GM12874 (cell line): Measurements from ENCODE around the gene HMCN1.

Experiments used
- TF ChIP-seq, protein P1 (sequence below): IDR thresholded peaks from 2 replicates; pipeline ENCODE4 v1.5.1; 2011; ENCODE audit warnings: low read depth, mild to moderate bottlenecking, control low read depth, low read length, moderate library complexity; ENCODE audit not compliant: insufficient read depth

Gene HMCN1

DNA sequence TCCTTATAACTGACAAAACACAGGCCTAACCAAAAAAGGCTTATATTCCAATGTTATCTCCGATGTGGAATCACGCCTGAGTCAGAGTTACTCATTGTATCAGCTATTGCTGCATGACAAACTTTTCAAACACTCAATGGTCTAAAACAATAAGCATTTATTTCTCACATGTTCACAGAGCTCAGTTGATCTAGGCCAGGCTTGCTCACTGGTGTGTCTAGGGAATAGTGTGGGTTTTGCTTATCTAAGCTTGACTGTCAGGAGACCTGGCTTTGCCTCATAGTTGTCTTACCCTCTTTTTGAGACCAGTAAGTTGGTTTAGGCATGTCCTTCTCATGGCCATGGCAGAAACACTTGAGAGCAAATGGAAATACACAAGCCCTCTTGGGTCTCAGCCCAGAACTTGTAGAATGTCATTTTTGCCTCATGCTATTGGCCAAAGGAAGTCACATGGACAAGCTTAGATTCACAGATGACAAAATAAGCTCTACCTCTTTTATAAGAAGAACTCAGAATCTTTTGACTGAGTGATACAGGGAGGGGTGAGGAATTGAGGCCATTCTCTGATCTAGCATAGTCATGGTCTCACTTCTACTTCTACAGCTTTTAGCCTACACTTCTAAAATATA is 130.8 kb downstream of the HMCN1 start:
- TF ChIP-seq, protein P1, sequence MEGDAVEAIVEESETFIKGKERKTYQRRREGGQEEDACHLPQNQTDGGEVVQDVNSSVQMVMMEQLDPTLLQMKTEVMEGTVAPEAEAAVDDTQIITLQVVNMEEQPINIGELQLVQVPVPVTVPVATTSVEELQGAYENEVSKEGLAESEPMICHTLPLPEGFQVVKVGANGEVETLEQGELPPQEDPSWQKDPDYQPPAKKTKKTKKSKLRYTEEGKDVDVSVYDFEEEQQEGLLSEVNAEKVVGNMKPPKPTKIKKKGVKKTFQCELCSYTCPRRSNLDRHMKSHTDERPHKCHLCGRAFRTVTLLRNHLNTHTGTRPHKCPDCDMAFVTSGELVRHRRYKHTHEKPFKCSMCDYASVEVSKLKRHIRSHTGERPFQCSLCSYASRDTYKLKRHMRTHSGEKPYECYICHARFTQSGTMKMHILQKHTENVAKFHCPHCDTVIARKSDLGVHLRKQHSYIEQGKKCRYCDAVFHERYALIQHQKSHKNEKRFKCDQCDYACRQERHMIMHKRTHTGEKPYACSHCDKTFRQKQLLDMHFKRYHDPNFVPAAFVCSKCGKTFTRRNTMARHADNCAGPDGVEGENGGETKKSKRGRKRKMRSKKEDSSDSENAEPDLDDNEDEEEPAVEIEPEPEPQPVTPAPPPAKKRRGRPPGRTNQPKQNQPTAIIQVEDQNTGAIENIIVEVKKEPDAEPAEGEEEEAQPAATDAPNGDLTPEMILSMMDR = no peak

DNA sequence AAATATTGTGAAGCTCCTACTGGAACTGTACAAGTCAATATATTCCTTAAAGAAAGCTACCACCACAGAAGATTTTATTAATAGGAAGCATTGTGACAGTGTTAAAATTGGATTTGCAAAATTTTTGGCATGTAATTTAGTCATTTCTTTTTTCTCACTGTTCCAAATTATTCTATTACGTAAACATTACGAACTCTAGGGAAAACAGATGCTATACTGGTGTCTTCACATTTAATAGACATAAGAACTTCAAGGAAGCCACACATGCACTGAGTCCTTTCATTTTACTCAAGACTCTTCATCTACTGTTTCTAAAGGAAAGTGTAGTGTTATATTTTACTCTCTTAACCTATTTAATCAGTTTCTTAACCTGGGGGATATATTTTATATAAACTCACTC is 135.4 kb downstream of the HMCN1 start:
- TF ChIP-seq, protein P1 = no peak

DNA sequence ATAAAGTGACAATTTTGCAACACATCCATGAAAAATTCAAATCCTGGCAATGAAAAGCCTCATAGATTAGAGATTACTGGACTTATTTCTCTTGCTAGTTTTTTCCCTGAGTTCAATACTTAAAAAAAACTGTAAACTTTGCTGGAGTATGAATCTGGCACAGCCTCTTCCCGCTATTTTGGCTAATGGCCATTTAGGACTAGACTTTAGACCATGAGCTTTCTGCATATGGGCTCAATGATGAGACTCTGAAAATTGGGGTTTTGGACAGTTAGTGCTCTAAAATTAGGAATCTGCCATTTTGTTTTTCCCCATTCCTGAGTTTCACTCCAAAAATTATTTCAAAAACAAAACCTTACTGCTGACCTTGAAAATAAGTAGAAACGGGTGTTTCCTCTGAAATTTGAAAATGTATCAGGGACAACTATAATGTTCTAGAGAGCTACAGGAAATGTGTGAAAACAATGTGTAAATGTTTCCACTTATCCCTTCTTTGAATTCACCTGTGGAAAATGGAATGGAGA is 137.5 kb downstream of the HMCN1 start:
- TF ChIP-seq, protein P1 = no peak

DNA sequence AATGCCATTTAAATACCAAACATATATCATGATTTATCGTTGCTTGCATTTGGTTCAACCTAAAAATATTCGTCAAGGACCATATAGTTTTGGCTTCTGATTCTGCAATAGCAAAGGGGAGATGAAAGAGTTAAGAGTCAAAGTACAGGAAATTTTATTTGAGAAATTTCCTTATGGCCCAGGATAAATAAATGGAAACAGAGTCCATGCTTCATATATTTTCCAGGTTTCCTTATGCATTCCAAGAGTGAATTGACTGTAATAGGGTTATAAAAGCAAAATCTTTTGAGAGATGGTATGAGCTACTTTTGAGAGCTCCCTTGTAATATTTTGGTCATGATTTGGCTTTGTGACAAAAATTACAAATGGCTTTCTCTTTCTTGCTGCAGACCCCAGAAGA is 140.1 kb downstream of the HMCN1 start:
- TF ChIP-seq, protein P1 = no peak

DNA sequence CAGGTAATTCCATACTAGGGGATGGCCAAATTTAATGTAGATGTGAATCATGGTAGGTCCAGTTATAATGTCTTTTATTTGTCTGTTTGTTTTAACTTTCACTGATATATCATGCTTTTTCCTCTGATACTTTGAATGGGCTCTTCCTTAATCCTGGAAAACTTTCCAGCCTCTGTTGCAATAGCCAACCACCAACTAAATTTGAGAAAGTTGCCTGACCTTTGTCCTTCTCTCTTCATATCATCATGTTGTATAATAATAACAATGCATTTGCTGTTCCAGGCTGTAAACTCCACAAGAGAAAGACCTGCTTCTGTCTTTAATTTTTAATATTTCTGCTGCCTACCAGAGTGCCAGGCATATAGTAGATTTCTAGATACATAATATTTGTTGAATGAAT is 146.1 kb downstream of the HMCN1 start:
- TF ChIP-seq, protein P1 = no peak

DNA sequence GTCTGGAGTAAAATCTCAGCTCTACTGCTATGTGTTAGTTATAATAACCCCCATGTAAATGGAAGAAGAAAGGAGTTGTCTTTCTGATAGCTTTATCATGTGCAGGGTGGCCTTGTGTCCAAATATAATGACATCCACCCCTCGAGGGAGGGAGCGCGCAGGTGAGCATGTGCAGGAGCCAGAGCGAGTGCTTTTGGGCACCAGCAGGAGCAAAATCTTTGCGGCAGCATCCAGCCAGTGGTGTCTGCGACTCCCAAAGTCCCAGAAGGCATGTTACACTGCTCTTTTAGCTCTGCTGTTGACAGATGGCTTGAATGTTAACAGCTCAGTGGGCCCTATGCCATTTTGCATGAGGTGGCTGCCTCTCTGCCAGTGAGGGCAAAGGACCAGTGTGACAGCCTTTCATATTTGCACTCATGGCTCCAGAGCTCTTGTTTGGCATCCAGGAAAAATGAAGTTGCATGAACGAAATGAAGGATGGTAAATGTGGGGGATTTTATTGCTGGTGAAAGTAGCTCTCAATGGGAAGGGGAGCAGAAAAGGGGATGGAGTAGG is 146.7 kb downstream of the HMCN1 start:
- TF ChIP-seq, protein P1 = no peak

DNA sequence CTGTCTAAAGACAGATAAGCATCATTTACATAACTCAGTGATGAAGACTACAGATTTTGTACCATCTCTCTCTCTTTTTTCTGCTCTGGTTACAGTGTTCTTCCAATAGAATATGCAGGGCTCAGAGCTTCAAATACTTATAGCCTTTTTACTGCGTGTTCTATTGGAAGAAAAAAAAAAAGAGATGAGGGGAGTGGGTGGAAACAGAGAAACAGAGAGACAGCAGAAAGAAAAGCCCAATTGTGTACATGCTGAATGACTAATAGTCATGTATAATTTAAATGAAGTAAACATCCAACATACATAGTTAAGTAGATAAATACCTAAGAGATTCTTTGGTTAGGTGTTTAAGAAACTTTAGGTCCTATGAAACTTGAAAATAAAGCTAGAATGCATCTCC is 151.9 kb downstream of the HMCN1 start:
- TF ChIP-seq, protein P1 = no peak
